Measurements from ENCODE around the gene GIPC3.

DNA sequence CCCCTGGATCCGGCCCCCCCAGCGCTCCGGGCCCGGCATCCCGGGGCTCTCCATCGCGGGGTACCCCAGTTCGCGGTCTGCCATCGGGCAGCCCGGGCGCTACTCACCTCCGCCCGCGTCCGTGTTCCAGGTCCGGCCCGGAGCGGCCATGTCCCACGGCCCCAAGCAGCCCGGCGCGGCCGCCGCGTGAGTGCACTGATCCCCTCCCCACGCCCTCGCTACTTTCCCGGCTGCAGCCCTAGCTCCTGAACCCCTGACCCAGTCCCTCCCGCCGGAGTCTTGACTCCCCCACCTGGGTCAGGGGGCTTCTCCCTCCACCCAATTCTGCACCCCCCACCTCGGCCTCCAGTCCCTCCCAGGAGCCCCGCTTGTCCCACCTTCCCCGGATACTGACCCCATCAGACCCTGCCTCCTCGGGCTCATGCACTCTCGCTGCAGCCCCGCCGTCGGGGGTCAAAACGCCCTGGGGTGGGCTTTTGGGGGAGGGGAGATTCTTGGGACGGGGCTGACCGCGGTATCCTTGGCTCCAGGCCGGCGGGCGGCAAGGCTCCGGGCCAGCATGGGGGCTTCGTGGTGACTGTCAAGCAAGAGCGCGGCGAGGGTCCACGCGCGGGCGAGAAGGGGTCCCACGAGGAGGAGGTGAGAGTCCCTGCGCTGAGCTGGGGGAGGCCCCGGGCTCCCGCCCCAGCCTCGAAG lies 12.0 kb upstream of the GIPC3 start:
- TF ChIP-seq, protein P1, sequence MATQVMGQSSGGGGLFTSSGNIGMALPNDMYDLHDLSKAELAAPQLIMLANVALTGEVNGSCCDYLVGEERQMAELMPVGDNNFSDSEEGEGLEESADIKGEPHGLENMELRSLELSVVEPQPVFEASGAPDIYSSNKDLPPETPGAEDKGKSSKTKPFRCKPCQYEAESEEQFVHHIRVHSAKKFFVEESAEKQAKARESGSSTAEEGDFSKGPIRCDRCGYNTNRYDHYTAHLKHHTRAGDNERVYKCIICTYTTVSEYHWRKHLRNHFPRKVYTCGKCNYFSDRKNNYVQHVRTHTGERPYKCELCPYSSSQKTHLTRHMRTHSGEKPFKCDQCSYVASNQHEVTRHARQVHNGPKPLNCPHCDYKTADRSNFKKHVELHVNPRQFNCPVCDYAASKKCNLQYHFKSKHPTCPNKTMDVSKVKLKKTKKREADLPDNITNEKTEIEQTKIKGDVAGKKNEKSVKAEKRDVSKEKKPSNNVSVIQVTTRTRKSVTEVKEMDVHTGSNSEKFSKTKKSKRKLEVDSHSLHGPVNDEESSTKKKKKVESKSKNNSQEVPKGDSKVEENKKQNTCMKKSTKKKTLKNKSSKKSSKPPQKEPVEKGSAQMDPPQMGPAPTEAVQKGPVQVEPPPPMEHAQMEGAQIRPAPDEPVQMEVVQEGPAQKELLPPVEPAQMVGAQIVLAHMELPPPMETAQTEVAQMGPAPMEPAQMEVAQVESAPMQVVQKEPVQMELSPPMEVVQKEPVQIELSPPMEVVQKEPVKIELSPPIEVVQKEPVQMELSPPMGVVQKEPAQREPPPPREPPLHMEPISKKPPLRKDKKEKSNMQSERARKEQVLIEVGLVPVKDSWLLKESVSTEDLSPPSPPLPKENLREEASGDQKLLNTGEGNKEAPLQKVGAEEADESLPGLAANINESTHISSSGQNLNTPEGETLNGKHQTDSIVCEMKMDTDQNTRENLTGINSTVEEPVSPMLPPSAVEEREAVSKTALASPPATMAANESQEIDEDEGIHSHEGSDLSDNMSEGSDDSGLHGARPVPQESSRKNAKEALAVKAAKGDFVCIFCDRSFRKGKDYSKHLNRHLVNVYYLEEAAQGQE (IDR thresholded peaks at IDR 0.05; ENCODE audit: low read depth) = no peak
- no peak for TF ChIP-seq EGR1 (IDR thresholded peaks at IDR 0.05)
- TF ChIP-seq TEAD4 (IDR thresholded peaks at IDR 0.05) = no peak
- TF ChIP-seq, protein P2, sequence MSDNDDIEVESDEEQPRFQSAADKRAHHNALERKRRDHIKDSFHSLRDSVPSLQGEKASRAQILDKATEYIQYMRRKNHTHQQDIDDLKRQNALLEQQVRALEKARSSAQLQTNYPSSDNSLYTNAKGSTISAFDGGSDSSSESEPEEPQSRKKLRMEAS (IDR thresholded peaks at IDR 0.05) = peak; percentile 60; the same call in 1 of the 2 replicates
- no peak for TF ChIP-seq RAD21 (IDR thresholded peaks at IDR 0.05; ENCODE audit: low read depth)
- TF ChIP-seq, protein P3, sequence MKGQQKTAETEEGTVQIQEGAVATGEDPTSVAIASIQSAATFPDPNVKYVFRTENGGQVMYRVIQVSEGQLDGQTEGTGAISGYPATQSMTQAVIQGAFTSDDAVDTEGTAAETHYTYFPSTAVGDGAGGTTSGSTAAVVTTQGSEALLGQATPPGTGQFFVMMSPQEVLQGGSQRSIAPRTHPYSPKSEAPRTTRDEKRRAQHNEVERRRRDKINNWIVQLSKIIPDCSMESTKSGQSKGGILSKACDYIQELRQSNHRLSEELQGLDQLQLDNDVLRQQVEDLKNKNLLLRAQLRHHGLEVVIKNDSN (IDR thresholded peaks at IDR 0.05) = no peak
- no peak for TF ChIP-seq EP300 (IDR thresholded peaks at IDR 0.05; ENCODE audit: borderline replicate concordance)
- TF ChIP-seq CREB1 (IDR thresholded peaks at IDR 0.05; ENCODE audit: low read depth) = no peak
- no peak for TF ChIP-seq NFIC (IDR thresholded peaks at IDR 0.05)

All from Ishikawa (cell line).